ENCODE measurements around the gene FSTL4.

The FSTL4 gene

DNA sequence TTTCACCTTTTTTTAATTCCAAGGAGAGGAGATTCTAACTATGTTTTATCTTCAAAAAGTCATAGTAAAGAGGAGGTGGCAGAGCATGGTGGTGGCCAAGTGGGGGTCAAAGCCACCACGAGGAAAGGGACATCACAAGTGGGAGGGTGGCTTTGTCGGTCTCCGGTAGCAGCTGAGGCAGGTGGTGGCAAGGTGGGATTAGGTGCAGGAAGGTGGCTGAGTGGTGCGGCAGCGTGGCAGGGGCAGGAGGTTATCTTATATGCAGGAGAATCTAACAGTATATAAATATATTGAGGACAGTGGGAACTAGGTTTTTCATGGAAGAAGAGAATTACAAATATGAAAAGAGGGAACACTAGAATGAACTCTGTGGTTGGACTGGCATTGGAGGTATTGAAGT, 196.8 kb downstream of the FSTL4 start:
- no peak for ATAC-seq

DNA sequence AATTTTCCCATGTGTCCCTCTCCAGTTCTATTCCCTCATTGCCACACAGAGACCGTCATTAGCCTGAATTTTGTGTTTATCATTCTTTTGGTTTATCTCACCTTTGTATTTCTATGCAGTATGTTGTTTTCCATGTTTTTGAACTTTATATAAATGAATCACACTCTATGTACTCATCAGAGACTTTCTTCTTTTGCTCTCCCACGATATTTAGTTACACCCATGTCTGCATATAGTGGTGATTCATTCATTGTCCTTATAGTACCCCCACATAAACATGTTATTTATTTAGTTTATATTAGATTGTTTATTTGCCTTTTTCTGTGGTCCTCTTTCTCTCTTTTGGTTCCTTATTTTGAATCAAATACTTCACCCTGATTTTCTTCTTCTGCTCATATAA, 199.7 kb downstream of the FSTL4 start:
- TF ChIP-seq CSDC2 (CRISPR knock-in tag; IDR thresholded peaks at IDR 0.05) (no peak), SNAI2 (CRISPR knock-in tag; IDR thresholded peaks at IDR 0.05) (no peak), ZNF565 (CRISPR knock-in tag; conservative IDR thresholded peaks at IDR 0.05; ENCODE audit: low read depth) (no peak), ESRRG (CRISPR knock-in tag; IDR thresholded peaks at IDR 0.05) (no peak), ZFP3 (CRISPR knock-in tag; IDR thresholded peaks at IDR 0.05) (no peak), PPARA (CRISPR knock-in tag; IDR thresholded peaks at IDR 0.05; ENCODE audit: borderline replicate concordance) (no peak), GLIS3 (CRISPR knock-in tag; IDR thresholded peaks at IDR 0.05) (no peak), ZNF70 (CRISPR knock-in tag; IDR thresholded peaks at IDR 0.05) (no peak), ARNTL (CRISPR knock-in tag; IDR thresholded peaks at IDR 0.05; ENCODE audit: borderline replicate concordance, low read depth) (no peak), ZFP30 (CRISPR knock-in tag; IDR thresholded peaks at IDR 0.05) (no peak), ISL1 (CRISPR knock-in tag; IDR thresholded peaks at IDR 0.05) (no peak), OSR1 (CRISPR knock-in tag; IDR thresholded peaks at IDR 0.05) (no peak), ZC3H10 (CRISPR knock-in tag; IDR thresholded peaks at IDR 0.05) (no peak), RARB (CRISPR knock-in tag; IDR thresholded peaks at IDR 0.05) (no peak), TOX (CRISPR knock-in tag; IDR thresholded peaks at IDR 0.05; ENCODE audit: borderline replicate concordance) (no peak), TCF4 (CRISPR knock-in tag; IDR thresholded peaks at IDR 0.05; ENCODE audit: borderline replicate concordance) (no peak)
- TF ChIP-seq, protein P1, sequence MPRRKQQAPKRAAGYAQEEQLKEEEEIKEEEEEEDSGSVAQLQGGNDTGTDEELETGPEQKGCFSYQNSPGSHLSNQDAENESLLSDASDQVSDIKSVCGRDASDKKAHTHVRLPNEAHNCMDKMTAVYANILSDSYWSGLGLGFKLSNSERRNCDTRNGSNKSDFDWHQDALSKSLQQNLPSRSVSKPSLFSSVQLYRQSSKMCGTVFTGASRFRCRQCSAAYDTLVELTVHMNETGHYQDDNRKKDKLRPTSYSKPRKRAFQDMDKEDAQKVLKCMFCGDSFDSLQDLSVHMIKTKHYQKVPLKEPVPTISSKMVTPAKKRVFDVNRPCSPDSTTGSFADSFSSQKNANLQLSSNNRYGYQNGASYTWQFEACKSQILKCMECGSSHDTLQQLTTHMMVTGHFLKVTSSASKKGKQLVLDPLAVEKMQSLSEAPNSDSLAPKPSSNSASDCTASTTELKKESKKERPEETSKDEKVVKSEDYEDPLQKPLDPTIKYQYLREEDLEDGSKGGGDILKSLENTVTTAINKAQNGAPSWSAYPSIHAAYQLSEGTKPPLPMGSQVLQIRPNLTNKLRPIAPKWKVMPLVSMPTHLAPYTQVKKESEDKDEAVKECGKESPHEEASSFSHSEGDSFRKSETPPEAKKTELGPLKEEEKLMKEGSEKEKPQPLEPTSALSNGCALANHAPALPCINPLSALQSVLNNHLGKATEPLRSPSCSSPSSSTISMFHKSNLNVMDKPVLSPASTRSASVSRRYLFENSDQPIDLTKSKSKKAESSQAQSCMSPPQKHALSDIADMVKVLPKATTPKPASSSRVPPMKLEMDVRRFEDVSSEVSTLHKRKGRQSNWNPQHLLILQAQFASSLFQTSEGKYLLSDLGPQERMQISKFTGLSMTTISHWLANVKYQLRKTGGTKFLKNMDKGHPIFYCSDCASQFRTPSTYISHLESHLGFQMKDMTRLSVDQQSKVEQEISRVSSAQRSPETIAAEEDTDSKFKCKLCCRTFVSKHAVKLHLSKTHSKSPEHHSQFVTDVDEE (CRISPR knock-in tag; IDR thresholded peaks at IDR 0.05), result no peak
- TF ChIP-seq, protein P2, sequence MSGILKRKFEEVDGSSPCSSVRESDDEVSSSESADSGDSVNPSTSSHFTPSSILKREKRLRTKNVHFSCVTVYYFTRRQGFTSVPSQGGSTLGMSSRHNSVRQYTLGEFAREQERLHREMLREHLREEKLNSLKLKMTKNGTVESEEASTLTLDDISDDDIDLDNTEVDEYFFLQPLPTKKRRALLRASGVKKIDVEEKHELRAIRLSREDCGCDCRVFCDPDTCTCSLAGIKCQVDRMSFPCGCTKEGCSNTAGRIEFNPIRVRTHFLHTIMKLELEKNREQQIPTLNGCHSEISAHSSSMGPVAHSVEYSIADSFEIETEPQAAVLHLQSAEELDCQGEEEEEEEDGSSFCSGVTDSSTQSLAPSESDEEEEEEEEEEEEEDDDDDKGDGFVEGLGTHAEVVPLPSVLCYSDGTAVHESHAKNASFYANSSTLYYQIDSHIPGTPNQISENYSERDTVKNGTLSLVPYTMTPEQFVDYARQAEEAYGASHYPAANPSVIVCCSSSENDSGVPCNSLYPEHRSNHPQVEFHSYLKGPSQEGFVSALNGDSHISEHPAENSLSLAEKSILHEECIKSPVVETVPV (CRISPR knock-in tag; IDR thresholded peaks at IDR 0.05), result no peak
- TF ChIP-seq, protein P3, sequence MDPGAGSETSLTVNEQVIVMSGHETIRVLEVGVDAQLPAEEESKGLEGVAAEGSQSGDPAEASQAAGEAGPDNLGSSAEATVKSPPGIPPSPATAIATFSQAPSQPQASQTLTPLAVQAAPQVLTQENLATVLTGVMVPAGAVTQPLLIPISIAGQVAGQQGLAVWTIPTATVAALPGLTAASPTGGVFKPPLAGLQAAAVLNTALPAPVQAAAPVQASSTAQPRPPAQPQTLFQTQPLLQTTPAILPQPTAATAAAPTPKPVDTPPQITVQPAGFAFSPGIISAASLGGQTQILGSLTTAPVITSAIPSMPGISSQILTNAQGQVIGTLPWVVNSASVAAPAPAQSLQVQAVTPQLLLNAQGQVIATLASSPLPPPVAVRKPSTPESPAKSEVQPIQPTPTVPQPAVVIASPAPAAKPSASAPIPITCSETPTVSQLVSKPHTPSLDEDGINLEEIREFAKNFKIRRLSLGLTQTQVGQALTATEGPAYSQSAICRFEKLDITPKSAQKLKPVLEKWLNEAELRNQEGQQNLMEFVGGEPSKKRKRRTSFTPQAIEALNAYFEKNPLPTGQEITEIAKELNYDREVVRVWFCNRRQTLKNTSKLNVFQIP (CRISPR knock-in tag; IDR thresholded peaks at IDR 0.05; ENCODE audit: borderline replicate concordance, low read depth), result no peak
- ATAC-seq, result no peak

More for the DNA sequence above, 196.8 kb downstream of the FSTL4 start:
- TF ChIP-seq ESRRG (CRISPR knock-in tag; IDR thresholded peaks at IDR 0.05) (no peak), PPARA (CRISPR knock-in tag; IDR thresholded peaks at IDR 0.05; ENCODE audit: borderline replicate concordance) (no peak), SNAI2 (CRISPR knock-in tag; IDR thresholded peaks at IDR 0.05) (no peak), TOX (CRISPR knock-in tag; IDR thresholded peaks at IDR 0.05; ENCODE audit: borderline replicate concordance) (no peak), ZNF565 (CRISPR knock-in tag; conservative IDR thresholded peaks at IDR 0.05; ENCODE audit: low read depth) (no peak), GLIS3 (CRISPR knock-in tag; IDR thresholded peaks at IDR 0.05) (no peak), ARNTL (CRISPR knock-in tag; IDR thresholded peaks at IDR 0.05; ENCODE audit: borderline replicate concordance, low read depth) (no peak), RARB (CRISPR knock-in tag; IDR thresholded peaks at IDR 0.05) (no peak), BACH2 (CRISPR knock-in tag; IDR thresholded peaks at IDR 0.05; ENCODE audit: borderline replicate concordance) (no peak), ZNF8 (CRISPR knock-in tag; IDR thresholded peaks at IDR 0.05) (no peak), ZNF70 (CRISPR knock-in tag; IDR thresholded peaks at IDR 0.05) (no peak), CSDC2 (CRISPR knock-in tag; IDR thresholded peaks at IDR 0.05) (no peak), ZFP3 (CRISPR knock-in tag; IDR thresholded peaks at IDR 0.05) (no peak), ISL1 (CRISPR knock-in tag; IDR thresholded peaks at IDR 0.05) (no peak)
- TF ChIP-seq, protein P3 (CRISPR knock-in tag; IDR thresholded peaks at IDR 0.05; ENCODE audit: borderline replicate concordance, low read depth), result no peak
- TF ChIP-seq, protein P4, sequence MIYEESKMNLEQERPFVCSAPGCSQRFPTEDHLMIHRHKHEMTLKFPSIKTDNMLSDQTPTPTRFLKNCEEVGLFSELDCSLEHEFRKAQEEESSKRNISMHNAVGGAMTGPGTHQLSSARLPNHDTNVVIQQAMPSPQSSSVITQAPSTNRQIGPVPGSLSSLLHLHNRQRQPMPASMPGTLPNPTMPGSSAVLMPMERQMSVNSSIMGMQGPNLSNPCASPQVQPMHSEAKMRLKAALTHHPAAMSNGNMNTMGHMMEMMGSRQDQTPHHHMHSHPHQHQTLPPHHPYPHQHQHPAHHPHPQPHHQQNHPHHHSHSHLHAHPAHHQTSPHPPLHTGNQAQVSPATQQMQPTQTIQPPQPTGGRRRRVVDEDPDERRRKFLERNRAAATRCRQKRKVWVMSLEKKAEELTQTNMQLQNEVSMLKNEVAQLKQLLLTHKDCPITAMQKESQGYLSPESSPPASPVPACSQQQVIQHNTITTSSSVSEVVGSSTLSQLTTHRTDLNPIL (CRISPR knock-in tag; IDR thresholded peaks at IDR 0.05; ENCODE audit: low read depth), result no peak
- TF ChIP-seq, protein P1 (CRISPR knock-in tag; IDR thresholded peaks at IDR 0.05), result no peak
